Germinal center (tissue), 1 donor: Measurements from ENCODE around the gene SLC27A1.
"Not testable (repeated sequence)": the region's sequence is repeated elsewhere in the genome, so short reads cannot be mapped to it uniquely, and the experiment has no call there.

Source experiments
- DNase-seq: peaks from one replicate; pipeline ENCODE4 v3.0.0; 2012; ENCODE audit warnings: mixed read lengths, low spot score

The SLC27A1 gene

GRCh38 chr19:17539238-17540117 is 69.2 kb downstream of the SLC27A1 start:
- DNase-seq, result peak; percentile 98

GRCh38 chr19:17540174-17540573 is 69.8 kb downstream of the SLC27A1 start:
- DNase-seq, result no peak

- no peak for DNase-seq
These were observed 70.9 kb downstream of the SLC27A1 start for GRCh38 chr19:17541184-17541759.

- no peak for DNase-seq
These were observed 71.7 kb downstream of the SLC27A1 start for GRCh38 chr19:17542042-17542441.

GRCh38 chr19:17542793-17543582 is 72.7 kb downstream of the SLC27A1 start:
- DNase-seq, result no peak

GRCh38 chr19:17543986-17544385 is 73.7 kb downstream of the SLC27A1 start:
- no peak for DNase-seq

GRCh38 chr19:17544418-17544817 is 74.1 kb downstream of the SLC27A1 start:
- no peak for DNase-seq

- DNase-seq, result no peak
These were observed 77.8 kb downstream of the SLC27A1 start for GRCh38 chr19:17548145-17548544.

- no peak for DNase-seq
These were observed 78.9 kb downstream of the SLC27A1 start for GRCh38 chr19:17549085-17549740.

GRCh38 chr19:17550076-17550667 is 79.8 kb downstream of the SLC27A1 start:
- DNase-seq, result no peak

GRCh38 chr19:17552735-17553134 is 82.4 kb downstream of the SLC27A1 start:
- DNase-seq, result not testable (repeated sequence)

- no peak for DNase-seq
These were observed 82.9 kb downstream of the SLC27A1 start for GRCh38 chr19:17553256-17553655.

- no peak for DNase-seq
These were observed 84.7 kb downstream of the SLC27A1 start for GRCh38 chr19:17554968-17555479.

- DNase-seq, result peak; percentile 96
These were observed 85.2 kb downstream of the SLC27A1 start, which contains the start of gene COLGALT1 for GRCh38 chr19:17555480-17555928. Gene COLGALT1 (plus strand): TSS chr19:17555649. CDS start chr19:17555714, 65 bp downstream.
